A549 (cell line): ENCODE results near the gene PEX3.

Experiments used
- MAX ChIP-seq: IDR thresholded peaks from 2 replicates; pipeline ENCODE4 v1.6.1; 2012
- POLR2A ChIP-seq: IDR thresholded peaks from 2 replicates; pipeline ENCODE4 v1.6.1; 2012; ENCODE audit warnings: mild to moderate bottlenecking, low read length
- RFX5 ChIP-seq: fragments of 450-650 bp; IDR thresholded peaks from 2 replicates; pipeline ENCODE4 v1.7.1; 2014; ENCODE audit warnings: antibody characterized with exemption, mild to moderate bottlenecking, moderate library complexity
- SMC3 ChIP-seq: fragments of >200 bp; sonication (Bioruptor Twin); formaldehyde crosslinking; IDR thresholded peaks from 3 replicates; pipeline ENCODE4 v1.6.1; 2018; ENCODE audit warnings: inconsistent platforms
- TF ChIP-seq, protein P1 (sequence below): fragments of >200 bp; sonication (Bioruptor Twin); formaldehyde crosslinking; IDR thresholded peaks from 3 replicates; pipeline ENCODE4 v1.5.1; 2016

- TF ChIP-seq MAX (no peak), POLR2A (no peak), SMC3 (no peak), RFX5 (no peak)
- TF ChIP-seq, protein P1, sequence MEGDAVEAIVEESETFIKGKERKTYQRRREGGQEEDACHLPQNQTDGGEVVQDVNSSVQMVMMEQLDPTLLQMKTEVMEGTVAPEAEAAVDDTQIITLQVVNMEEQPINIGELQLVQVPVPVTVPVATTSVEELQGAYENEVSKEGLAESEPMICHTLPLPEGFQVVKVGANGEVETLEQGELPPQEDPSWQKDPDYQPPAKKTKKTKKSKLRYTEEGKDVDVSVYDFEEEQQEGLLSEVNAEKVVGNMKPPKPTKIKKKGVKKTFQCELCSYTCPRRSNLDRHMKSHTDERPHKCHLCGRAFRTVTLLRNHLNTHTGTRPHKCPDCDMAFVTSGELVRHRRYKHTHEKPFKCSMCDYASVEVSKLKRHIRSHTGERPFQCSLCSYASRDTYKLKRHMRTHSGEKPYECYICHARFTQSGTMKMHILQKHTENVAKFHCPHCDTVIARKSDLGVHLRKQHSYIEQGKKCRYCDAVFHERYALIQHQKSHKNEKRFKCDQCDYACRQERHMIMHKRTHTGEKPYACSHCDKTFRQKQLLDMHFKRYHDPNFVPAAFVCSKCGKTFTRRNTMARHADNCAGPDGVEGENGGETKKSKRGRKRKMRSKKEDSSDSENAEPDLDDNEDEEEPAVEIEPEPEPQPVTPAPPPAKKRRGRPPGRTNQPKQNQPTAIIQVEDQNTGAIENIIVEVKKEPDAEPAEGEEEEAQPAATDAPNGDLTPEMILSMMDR = no peak
Measured at GRCh38 chr6:143516690-143517446, 66.3 kb downstream of the PEX3 start.
